Right lobe of liver (tissue), 4 donors: ENCODE data around the gene UBALD1.

Experiments used
- CTCF ChIP-seq, 4 donors: fragments of 200-600 bp in 3 of 4; fragments of 450-650 bp in 1 of 4; IDR thresholded peaks; one replicate each; pipeline versions ENCODE4 v1.5.1 to v1.8.0; 2016 to 2022; ENCODE audit warnings: antibody characterized with exemption in 4 of 4, mild to moderate bottlenecking in 2 of 4
- POLR2A ChIP-seq: fragments of 450-650 bp; IDR thresholded peaks from one replicate; pipeline ENCODE4 v1.6.1; 2017; ENCODE audit warnings: antibody characterized with exemption, mild to moderate bottlenecking
- donor health status: DM: no; HTN: no; CAD: no.
- donor health status: DM: no; HTN: no; CAD: no.
- donor health status: DM: no; HTN: yes; CAD: no.

GRCh38 chr16:4588961-4589360 is 25.7 kb downstream of the UBALD1 start:
- no peak for TF ChIP-seq CTCF (IDR thresholded peaks at IDR 0.05)
- no peak for TF ChIP-seq POLR2A
